DND-41 (cell line): ENCODE measurements around the gene MVP.

Experiments
- ATAC-seq: fragments of 200-7000 bp; cut with Tn5 transposase; 3 replicates; pipeline ENCODE4 v1.9.1; 2021; ENCODE audit warnings: low read depth; ENCODE audit not compliant: insufficient read depth
- DNase-seq: peaks from one replicate; pipeline ENCODE4 v3.0.0-alpha.2; 2020
- H2AFZ ChIP-seq: 2 replicates; pipeline ENCODE4 v1.6.0; 2012; ENCODE audit warnings: low read depth, low read length
- H3K27ac ChIP-seq: 2 replicates; pipeline ENCODE4 v1.5.1; 2012; ENCODE audit warnings: low read length, inconsistent platforms
- H3K27me3 ChIP-seq: fragments of 200-600 bp; sonication (generic); 2 replicates; pipeline ENCODE4 v1.6.0; 2012; ENCODE audit warnings: low read length, mild to moderate bottlenecking, inconsistent platforms; ENCODE audit not compliant: insufficient read depth, poor library complexity
- H3K36me3 ChIP-seq: 2 replicates; pipeline ENCODE4 v1.5.1; 2012; ENCODE audit warnings: low read length, inconsistent platforms; ENCODE audit not compliant: insufficient read depth
- H3K4me1 ChIP-seq: 2 replicates; pipeline ENCODE4 v1.5.1; 2012; ENCODE audit warnings: mild to moderate bottlenecking, low read length; ENCODE audit not compliant: insufficient read depth
- H3K4me2 ChIP-seq: 2 replicates; pipeline ENCODE4 v1.6.0; 2012; ENCODE audit warnings: mild to moderate bottlenecking, moderate library complexity, low read length, inconsistent platforms; ENCODE audit not compliant: insufficient read depth
- H3K4me3 ChIP-seq, 2 experiments: fragments of 200-600 bp in 1 of 2; shearing (Covaris generic) in 1 of 2; 2 replicates each; pipeline ENCODE4 v1.5.1; 2012 to 2016; ENCODE audit warnings: inconsistent platforms in 2 of 2, low read length in 2 of 2, mild to moderate bottlenecking in 2 of 2, low read depth in 1 of 2, moderate library complexity in 1 of 2
- H3K79me2 ChIP-seq: 2 replicates; pipeline ENCODE4 v1.6.0; 2012; ENCODE audit warnings: low read length, inconsistent platforms; ENCODE audit not compliant: insufficient read depth
- H3K9ac ChIP-seq: 2 replicates; pipeline ENCODE4 v1.6.0; 2012; ENCODE audit warnings: low read depth, mild to moderate bottlenecking, inconsistent platforms, low read length, moderate library complexity
- H3K9me3 ChIP-seq: 2 replicates; pipeline ENCODE4 v1.5.1; 2012; ENCODE audit warnings: low read length, moderate library complexity, mild to moderate bottlenecking, inconsistent platforms; ENCODE audit not compliant: insufficient read depth, severe bottlenecking
- H4K20me1 ChIP-seq: 2 replicates; pipeline ENCODE4 v1.6.0; 2012; ENCODE audit warnings: low read length; ENCODE audit not compliant: insufficient read depth
- EZH2 ChIP-seq: IDR thresholded peaks from 3 replicates; pipeline ENCODE4 v1.6.1; 2012; ENCODE audit warnings: borderline replicate concordance, low read depth, mild to moderate bottlenecking, moderate library complexity, low read length, inconsistent platforms; ENCODE audit not compliant: severe bottlenecking
- TF ChIP-seq, protein P1 (sequence below): IDR thresholded peaks from 2 replicates; pipeline ENCODE4 v1.5.1; 2012; ENCODE audit warnings: borderline replicate concordance, low read length, moderate library complexity, mild to moderate bottlenecking; ENCODE audit not compliant: poor library complexity, severe bottlenecking; ENCODE audit errors: extremely low read depth

Gene MVP

DNA sequence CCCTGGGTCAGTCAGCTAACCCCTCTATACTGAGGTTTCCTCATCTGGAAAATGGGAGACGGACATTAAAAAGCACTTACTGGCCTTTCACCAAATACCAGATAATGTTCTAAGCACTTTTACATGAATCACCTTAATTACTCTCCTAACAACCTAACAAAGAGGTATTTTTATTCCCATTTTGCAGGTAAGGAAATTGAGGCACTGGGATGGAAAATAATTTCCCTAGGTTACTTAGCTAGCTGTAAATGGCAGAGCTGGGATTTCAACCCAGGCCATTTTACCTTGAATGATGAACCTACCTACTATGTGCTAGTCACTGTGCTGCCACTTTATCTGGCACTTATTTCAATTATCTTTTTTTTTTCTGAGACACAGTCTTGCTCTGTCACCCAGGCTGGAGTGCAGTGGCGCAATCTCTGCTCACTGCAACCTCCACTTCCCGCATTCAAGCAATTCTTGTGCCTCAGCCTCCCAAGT is 26.0 kb upstream of the MVP start:
- no peak for DNase-seq
- no peaks in the 10 kb centered on the region for H3K27me3 ChIP-seq
- TF ChIP-seq EZH2 = no peak
- TF ChIP-seq, protein P1, sequence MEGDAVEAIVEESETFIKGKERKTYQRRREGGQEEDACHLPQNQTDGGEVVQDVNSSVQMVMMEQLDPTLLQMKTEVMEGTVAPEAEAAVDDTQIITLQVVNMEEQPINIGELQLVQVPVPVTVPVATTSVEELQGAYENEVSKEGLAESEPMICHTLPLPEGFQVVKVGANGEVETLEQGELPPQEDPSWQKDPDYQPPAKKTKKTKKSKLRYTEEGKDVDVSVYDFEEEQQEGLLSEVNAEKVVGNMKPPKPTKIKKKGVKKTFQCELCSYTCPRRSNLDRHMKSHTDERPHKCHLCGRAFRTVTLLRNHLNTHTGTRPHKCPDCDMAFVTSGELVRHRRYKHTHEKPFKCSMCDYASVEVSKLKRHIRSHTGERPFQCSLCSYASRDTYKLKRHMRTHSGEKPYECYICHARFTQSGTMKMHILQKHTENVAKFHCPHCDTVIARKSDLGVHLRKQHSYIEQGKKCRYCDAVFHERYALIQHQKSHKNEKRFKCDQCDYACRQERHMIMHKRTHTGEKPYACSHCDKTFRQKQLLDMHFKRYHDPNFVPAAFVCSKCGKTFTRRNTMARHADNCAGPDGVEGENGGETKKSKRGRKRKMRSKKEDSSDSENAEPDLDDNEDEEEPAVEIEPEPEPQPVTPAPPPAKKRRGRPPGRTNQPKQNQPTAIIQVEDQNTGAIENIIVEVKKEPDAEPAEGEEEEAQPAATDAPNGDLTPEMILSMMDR = no peak
- peak overlapping the region; percentile 88; the same call in 1 of the 2 replicates for H3K4me2 ChIP-seq
- no peak overlapping the region for H2AFZ ChIP-seq
- peaks cover 28% of the 10 kb centered on the region; the same call in 1 of the 2 replicates for H4K20me1 ChIP-seq
- no peak overlapping the region for H3K4me3 ChIP-seq
- no peak overlapping the region for H3K27ac ChIP-seq
- no peaks in the 10 kb centered on the region for H3K9me3 ChIP-seq
- peaks cover 79% of the 10 kb centered on the region for H3K36me3 ChIP-seq
- ATAC-seq = no peak
- peaks cover 39% of the 10 kb centered on the region for H3K4me1 ChIP-seq
- H3K79me2 ChIP-seq = peaks cover 89% of the 10 kb centered on the region
- no peak overlapping the region for H3K9ac ChIP-seq

DNA sequence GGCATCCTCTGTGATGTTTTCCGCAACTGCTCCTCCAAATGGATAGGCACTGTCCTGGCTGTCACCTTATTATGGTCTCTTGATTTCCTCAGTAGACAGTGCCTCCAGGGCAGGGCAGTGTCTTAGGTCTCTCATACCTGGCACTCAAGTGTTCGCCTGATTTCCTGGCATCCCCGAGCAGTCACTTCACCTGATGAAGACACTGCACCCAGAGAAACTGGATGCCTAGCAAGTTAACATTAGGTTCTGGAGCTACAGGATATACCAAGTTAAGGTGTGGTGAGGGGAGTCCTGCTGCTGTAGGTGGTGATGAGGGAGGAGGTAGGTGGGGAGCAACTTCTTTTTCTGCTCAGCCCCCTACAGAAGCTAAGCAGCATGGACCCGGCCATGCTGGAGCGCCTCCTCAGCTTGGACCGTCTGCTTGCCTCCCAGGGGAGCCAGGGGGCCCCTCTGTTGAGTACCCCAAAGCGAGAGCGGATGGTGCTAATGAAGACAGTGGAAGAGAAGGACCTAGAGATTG is 17.8 kb upstream of the MVP start:
- H3K4me2 ChIP-seq = no peak overlapping the region
- no peaks in the 10 kb centered on the region for H3K27me3 ChIP-seq
- peaks cover 40% of the 10 kb centered on the region for H3K4me1 ChIP-seq
- TF ChIP-seq EZH2 = no peak
- TF ChIP-seq, protein P1 = no peak
- no peak for ATAC-seq
- H4K20me1 ChIP-seq = peaks cover 4% of the 10 kb centered on the region
- H3K79me2 ChIP-seq = peaks cover 36% of the 10 kb centered on the region
- peaks cover 79% of the 10 kb centered on the region for H3K36me3 ChIP-seq
- 0 out of 2 replicates have a peak overlapping the region, but pooled peaks have one; percentile 49 for H3K27ac ChIP-seq
- peak overlapping the region; percentile 87; the same call in 1 of the 2 replicates for H3K9ac ChIP-seq
- no peak overlapping the region for H3K4me3 ChIP-seq
- no peak for DNase-seq
- H2AFZ ChIP-seq = no peak overlapping the region
- H3K9me3 ChIP-seq = no peaks in the 10 kb centered on the region

DNA sequence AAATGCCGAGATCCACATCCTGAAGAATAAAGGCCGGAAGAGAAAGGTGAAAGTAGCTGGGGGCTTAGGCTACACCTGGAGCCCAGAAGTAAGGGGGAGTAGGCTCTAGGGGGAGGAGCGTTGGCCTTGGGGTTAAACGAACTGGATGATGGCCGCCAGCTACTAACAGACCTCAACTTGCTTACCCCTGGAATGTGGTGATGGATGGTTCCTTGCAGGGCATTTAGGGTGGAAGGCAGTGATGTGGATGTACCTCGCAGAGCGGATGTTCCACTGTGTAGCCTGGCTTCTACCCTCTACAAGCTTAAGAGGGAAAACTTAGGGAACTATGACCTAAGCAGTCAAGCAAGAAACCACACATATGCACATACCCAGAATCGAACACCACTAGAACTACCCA is 16.2 kb upstream of the MVP start:
- TF ChIP-seq, protein P1 = no peak
- TF ChIP-seq EZH2 = no peak
- peaks cover 79% of the 10 kb centered on the region for H3K36me3 ChIP-seq
- H3K4me3 ChIP-seq = peak overlapping the region in 1 of 2 experiments; percentile 78; a peak in 2 of 4 replicates
- H2AFZ ChIP-seq = no peak overlapping the region
- peaks cover 55% of the 10 kb centered on the region for H3K4me1 ChIP-seq
- peaks cover 19% of the 10 kb centered on the region for H4K20me1 ChIP-seq
- ATAC-seq (no peak), DNase-seq (no peak)
- peak overlapping the region; percentile 87 for H3K9ac ChIP-seq
- peaks cover 43% of the 10 kb centered on the region for H3K79me2 ChIP-seq
- peak overlapping the region; percentile 86 for H3K4me2 ChIP-seq
- peak overlapping the region; percentile 99 for H3K27ac ChIP-seq
- H3K27me3 ChIP-seq = no peaks in the 10 kb centered on the region
- H3K9me3 ChIP-seq = no peaks in the 10 kb centered on the region
